Breast epithelium (tissue), 4 donors: ENCODE results near the gene PRKN. TPM values are rescaled to one million over a fixed set of nuclear protein-coding genes. Genes with fewer than 3 reads are reported as not detected.

Experiments used
- DNase-seq, 2 donors: peaks; one replicate each; pipeline ENCODE4 v3.0.0-alpha.2; 2019; ENCODE audit warnings: low spot score in 2 of 2
- H3K27ac ChIP-seq, 2 donors: fragments of 200-600 bp; sonication (generic) in 1 of 2; one replicate each; pipeline ENCODE4 v1.5.1; 2016 to 2019; ENCODE audit warnings: mild to moderate bottlenecking in 1 of 2
- H3K27me3 ChIP-seq, 2 donors: fragments of 200-600 bp; sonication (generic) in 1 of 2; one replicate each; pipeline versions ENCODE4 v1.5.1 to v1.6.0; 2017 to 2019; ENCODE audit warnings: control low read depth in 1 of 2, mild to moderate bottlenecking in 1 of 2
- H3K36me3 ChIP-seq: fragments of 200-600 bp; one replicate; pipeline ENCODE4 v1.5.1; 2019
- H3K4me1 ChIP-seq, 2 donors: fragments of 200-600 bp; sonication (generic); one replicate each; pipeline ENCODE4 v1.5.1; 2016 to 2019; ENCODE audit warnings: control low read depth in 1 of 2
- H3K4me3 ChIP-seq, 3 donors: fragments of 200-600 bp; sonication (generic); 1 replicate in 2 of 3; 2 replicates in 1 of 3; pipeline ENCODE4 v1.5.1; 2016 to 2019; ENCODE audit warnings: mild to moderate bottlenecking in 3 of 3, moderate library complexity in 2 of 3
- H3K9me3 ChIP-seq, 2 donors: fragments of 200-600 bp; sonication (generic) in 1 of 2; one replicate each; pipeline ENCODE4 v1.5.1; 2016 to 2019; ENCODE audit warnings: control low read depth in 1 of 2
- CTCF ChIP-seq, 3 donors: fragments of 450-650 bp; IDR thresholded peaks; one replicate each; pipeline ENCODE4 v1.5.1; 2016 to 2017; ENCODE audit warnings: antibody characterized with exemption in 3 of 3, mild to moderate bottlenecking in 3 of 3, moderate library complexity in 3 of 3
- POLR2A ChIP-seq: fragments of 450-650 bp; IDR thresholded peaks from one replicate; pipeline ENCODE4 v1.6.1; 2016; ENCODE audit warnings: antibody characterized with exemption, mild to moderate bottlenecking, moderate library complexity
- POLR2AphosphoS5 ChIP-seq, 3 donors: sonication (generic); formaldehyde crosslinking; IDR thresholded peaks; one replicate each; pipeline ENCODE4 v1.6.1; 2017; ENCODE audit warnings: antibody characterized with exemption in 3 of 3
- intact Hi-C: fragments of 100-400 bp; cut with DNase I; formaldehyde crosslinking; loops from one replicate; pipeline ENCODE4 v1.15.1; 2023; ENCODE audit warnings: low total_unique reads
- total RNA-seq, 3 donors: library from RNA; depleted of rRNA; stranded (reverse); fragments of >200 nt; gene quantifications; one replicate each; pipeline ENCODE4 v1.1.0, GENCODE V29; 2016

Gene PRKN
- total RNA-seq, 3 donors from 2014 or later, result 7.2 to 19.0 (median 11.2) TPM

- intact Hi-C loops, result no loop called here
- Histone ChIP-seq H3K4me1 (no peaks in the 10 kb centered on the region), H3K27me3 (no peaks in the 10 kb centered on the region), H3K4me3 (no peak overlapping the region), H3K36me3 (no peaks in the 10 kb centered on the region), H3K27ac (no peak overlapping the region), H3K9me3 (no peaks in the 10 kb centered on the region)
- no peak for DNase-seq
- no peak for TF ChIP-seq POLR2AphosphoS5 (IDR thresholded peaks at IDR 0.05)
- TF ChIP-seq CTCF (IDR thresholded peaks at IDR 0.05), result no peak
Observed at GRCh38 chr6:161489626-161490306, 1237.8 kb downstream of the PRKN start.

GRCh38 chr6:161487694-161488093, 1239.9 kb downstream of the PRKN start:
- Histone ChIP-seq H3K9me3 (no peaks in the 10 kb centered on the region), H3K4me1 (no peaks in the 10 kb centered on the region), H3K4me3 (no peak overlapping the region), H3K27me3 (no peaks in the 10 kb centered on the region), H3K27ac (no peak overlapping the region), H3K36me3 (no peaks in the 10 kb centered on the region)
- DNase-seq, result no peak
- TF ChIP-seq POLR2A (no peak), POLR2AphosphoS5 (IDR thresholded peaks at IDR 0.05) (no peak), CTCF (IDR thresholded peaks at IDR 0.05) (no peak)
- intact Hi-C loops, result no loop called here

- H3K36me3 ChIP-seq, result no peaks in the 10 kb centered on the region
- no peaks in the 10 kb centered on the region for H3K4me1 ChIP-seq
- DNase-seq, result no peak
- no peak for TF ChIP-seq POLR2AphosphoS5 (IDR thresholded peaks at IDR 0.05)
- TF ChIP-seq CTCF (IDR thresholded peaks at IDR 0.05), result no peak
- no peak for TF ChIP-seq POLR2A
- intact Hi-C loops, result no loop called here
- H3K27me3 ChIP-seq, result no peaks in the 10 kb centered on the region
- no peaks in the 10 kb centered on the region for H3K9me3 ChIP-seq
- H3K27ac ChIP-seq, result no peak overlapping the region
- H3K4me3 ChIP-seq, result no peak overlapping the region
Observed at GRCh38 chr6:161487217-161487531, 1240.4 kb downstream of the PRKN start.

- H3K27me3 ChIP-seq, result no peaks in the 10 kb centered on the region
- no peaks in the 10 kb centered on the region for H3K36me3 ChIP-seq
- intact Hi-C loops, result no loop called here
- no peaks in the 10 kb centered on the region for H3K9me3 ChIP-seq
- H3K4me3 ChIP-seq, result no peak overlapping the region
- no peaks in the 10 kb centered on the region for H3K4me1 ChIP-seq
- H3K27ac ChIP-seq, result no peak overlapping the region
- DNase-seq, result no peak
- no peak for TF ChIP-seq CTCF (IDR thresholded peaks at IDR 0.05)
- TF ChIP-seq POLR2AphosphoS5 (IDR thresholded peaks at IDR 0.05), result no peak
- TF ChIP-seq POLR2A, result no peak
Observed at GRCh38 chr6:161486361-161487216, 1241.0 kb downstream of the PRKN start.

GRCh38 chr6:161482517-161482858, 1245.1 kb downstream of the PRKN start:
- Histone ChIP-seq H3K4me3 (no peak overlapping the region), H3K27me3 (no peaks in the 10 kb centered on the region), H3K9me3 (no peaks in the 10 kb centered on the region), H3K4me1 (no peaks in the 10 kb centered on the region), H3K36me3 (no peaks in the 10 kb centered on the region), H3K27ac (no peak overlapping the region)
- no peak for DNase-seq
- TF ChIP-seq POLR2A, result no peak
- TF ChIP-seq CTCF (IDR thresholded peaks at IDR 0.05), result no peak
- no peak for TF ChIP-seq POLR2AphosphoS5 (IDR thresholded peaks at IDR 0.05)
- intact Hi-C loops, result no loop called here
